ES-I3 (cell line): ENCODE measurements around the gene PAFAH2.

ENCODE experiments used
- H3K36me3 ChIP-seq: 2 replicates; pipeline ENCODE4 v1.6.1; 2013; ENCODE audit warnings: mild to moderate bottlenecking, low read length, control low read depth, moderate library complexity; ENCODE audit not compliant: insufficient read depth
- H3K4me1 ChIP-seq: 2 replicates; pipeline ENCODE4 v1.6.1; 2013; ENCODE audit warnings: mild to moderate bottlenecking, control low read depth, low read length; ENCODE audit not compliant: insufficient read depth
- H3K9ac ChIP-seq: 2 replicates; pipeline ENCODE4 v1.6.1; 2013; ENCODE audit warnings: low read depth, mild to moderate bottlenecking, low read length, moderate library complexity
- H3K9me3 ChIP-seq: 2 replicates; pipeline ENCODE4 v1.6.1; 2013; ENCODE audit warnings: mild to moderate bottlenecking, low read length, moderate library complexity; ENCODE audit not compliant: control insufficient read depth, insufficient read depth

PAFAH2 gene

GRCh38 chr1:26009796-26010447 is 12.1 kb upstream of the PAFAH2 start:
- Histone ChIP-seq H3K36me3 (no peaks in the 10 kb centered on the region), H3K9me3 (no peaks in the 10 kb centered on the region), H3K4me1 (peaks cover 11% of the 10 kb centered on the region), H3K9ac (no peak overlapping the region)

GRCh38 chr1:26006710-26007109 is 8.8 kb upstream of the PAFAH2 start:
- Histone ChIP-seq H3K9ac (no peak overlapping the region), H3K36me3 (no peaks in the 10 kb centered on the region), H3K4me1 (peaks cover 11% of the 10 kb centered on the region), H3K9me3 (no peaks in the 10 kb centered on the region)

- Histone ChIP-seq H3K9me3 (no peaks in the 10 kb centered on the region), H3K9ac (no peak overlapping the region), H3K4me1 (peaks cover 4% of the 10 kb centered on the region), H3K36me3 (no peaks in the 10 kb centered on the region)
These were observed 7.7 kb upstream of the PAFAH2 start for GRCh38 chr1:26005434-26006105.

GRCh38 chr1:26003756-26004155 is 5.9 kb upstream of the PAFAH2 start:
- H3K36me3 ChIP-seq: no peaks in the 10 kb centered on the region
- no peaks in the 10 kb centered on the region for H3K9me3 ChIP-seq
- H3K9ac ChIP-seq: no peak overlapping the region
- peaks cover 2% of the 10 kb centered on the region for H3K4me1 ChIP-seq

GRCh38 chr1:26003262-26003661 is 5.4 kb upstream of the PAFAH2 start:
- no peak overlapping the region for H3K9ac ChIP-seq
- H3K9me3 ChIP-seq: no peaks in the 10 kb centered on the region
- H3K4me1 ChIP-seq: peaks cover 6% of the 10 kb centered on the region
- no peaks in the 10 kb centered on the region for H3K36me3 ChIP-seq

- no peaks in the 10 kb centered on the region for H3K36me3 ChIP-seq
- H3K9me3 ChIP-seq: no peaks in the 10 kb centered on the region
- no peak overlapping the region for H3K9ac ChIP-seq
- peaks cover 10% of the 10 kb centered on the region for H3K4me1 ChIP-seq
These were observed 1.4 kb upstream of the PAFAH2 start for GRCh38 chr1:25999041-25999800.

- no peaks in the 10 kb centered on the region for H3K9me3 ChIP-seq
- H3K4me1 ChIP-seq: peaks cover 10% of the 10 kb centered on the region
- H3K9ac ChIP-seq: peak overlapping the region; percentile 72
- H3K36me3 ChIP-seq: no peaks in the 10 kb centered on the region
These were observed 666 bp downstream of the PAFAH2 start for GRCh38 chr1:25996966-25997827.

GRCh38 chr1:25994402-25995150 is 3.3 kb downstream of the PAFAH2 start:
- Histone ChIP-seq H3K9me3 (no peaks in the 10 kb centered on the region), H3K4me1 (peaks cover 10% of the 10 kb centered on the region), H3K36me3 (no peaks in the 10 kb centered on the region), H3K9ac (no peak overlapping the region)

GRCh38 chr1:25993197-25993951 is 4.5 kb downstream of the PAFAH2 start:
- Histone ChIP-seq H3K36me3 (no peaks in the 10 kb centered on the region), H3K9ac (no peak overlapping the region), H3K4me1 (peaks cover 4% of the 10 kb centered on the region; the same call in 1 of the 2 replicates)

GRCh38 chr1:25992689-25993171 is 5.1 kb downstream of the PAFAH2 start:
- Histone ChIP-seq H3K36me3 (no peaks in the 10 kb centered on the region; the same call in 1 of the 2 replicates), H3K9me3 (no peaks in the 10 kb centered on the region), H3K4me1 (peaks cover 3% of the 10 kb centered on the region; the same call in 1 of the 2 replicates)

More at GRCh38 chr1:25993197-25993951, 4.5 kb downstream of the PAFAH2 start:
- H3K9me3 ChIP-seq: no peaks in the 10 kb centered on the region

GRCh38 chr1:25991937-25992688 is 5.8 kb downstream of the PAFAH2 start:
- H3K4me1 ChIP-seq: peaks cover 2% of the 10 kb centered on the region; the same call in 1 of the 2 replicates
- H3K9ac ChIP-seq: no peak overlapping the region
- H3K36me3 ChIP-seq: no peaks in the 10 kb centered on the region; the same call in 1 of the 2 replicates
- H3K9me3 ChIP-seq: no peaks in the 10 kb centered on the region

More at GRCh38 chr1:25992689-25993171, 5.1 kb downstream of the PAFAH2 start:
- no peak overlapping the region for H3K9ac ChIP-seq

- Histone ChIP-seq H3K9me3 (no peaks in the 10 kb centered on the region), H3K36me3 (no peaks in the 10 kb centered on the region; the same call in 1 of the 2 replicates), H3K9ac (no peak overlapping the region), H3K4me1 (no peaks in the 10 kb centered on the region; the same call in 1 of the 2 replicates)
These were observed 7.0 kb downstream of the PAFAH2 start for GRCh38 chr1:25990702-25991395.
